ENCODE results near the gene ABCA3. TPM values are rescaled to one million over a fixed set of nuclear protein-coding genes. Genes with fewer than 3 reads are reported as not detected.
A peak's percentile ranks its signal among the peaks of the same experiment; 100 is the strongest.

Gene ABCA3
- total and polyA plus RNA-seq, 12 donors, result 3.3 to 30.8 (median 21.6) TPM

DNA sequence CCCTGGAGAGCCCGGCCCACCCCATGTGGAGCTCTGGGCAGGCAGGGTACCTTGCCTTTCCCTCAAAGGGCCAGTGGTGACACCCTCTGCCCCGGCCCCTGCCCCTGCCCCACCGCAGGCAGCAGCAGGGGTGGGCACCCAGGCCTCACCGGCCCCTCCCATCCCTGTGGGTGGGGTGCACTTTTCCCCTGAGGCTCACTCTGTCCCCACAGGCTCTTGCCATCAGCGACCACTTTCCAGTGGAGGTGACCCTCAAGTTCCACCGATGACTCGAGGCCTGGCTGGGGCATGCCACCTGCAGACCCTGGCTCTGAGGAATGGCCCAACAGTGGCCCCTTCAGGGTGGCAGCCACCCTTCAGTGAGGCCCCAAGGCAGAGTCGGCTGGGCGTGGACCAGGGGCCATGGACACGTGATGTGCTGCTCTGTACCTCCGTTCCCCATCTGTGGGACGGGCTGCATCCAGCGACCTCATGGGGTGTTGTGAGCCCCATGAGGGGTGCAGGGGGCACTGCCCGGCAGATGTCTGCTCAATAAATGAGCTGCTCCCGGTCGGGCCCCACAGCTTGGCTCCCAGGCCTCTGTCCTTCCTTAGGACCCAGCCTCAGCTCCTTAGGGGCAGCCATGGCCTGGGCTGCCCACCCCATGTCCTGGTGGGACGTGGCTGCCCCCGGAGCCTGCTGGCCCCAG, 102.2 kb downstream of the ABCA3 start:
- no peak for TF ChIP-seq CTCF (IDR thresholded peaks at IDR 0.05)
- no peak for TF ChIP-seq POLR2A (IDR thresholded peaks at IDR 0.05)
- 63 to 80% (median 66%) methylated on average over 1 to 18 of the region's 18 CpGs for WGBS, 4 donors
- DNase-seq, result no peak
- Histone ChIP-seq H3K4me1 (replicated peaks in 1 of 2) (peaks cover 12 to 21% of the 10 kb centered on the region in 2 donors), H3K36me3 (replicated peaks in 1 of 2) (peaks cover 0 to 39% of the 10 kb centered on the region in 2 donors), H3K9me3 (replicated peaks in 1 of 3) (no peaks in the 10 kb centered on the region), H3K27me3 (peaks cover 9% of the 10 kb centered on the region), H3K4me3 (no peak overlapping the region), H3K27ac (no peak overlapping the region)
- intact Hi-C loops (cut with DNase I), result no loop called here

DNA sequence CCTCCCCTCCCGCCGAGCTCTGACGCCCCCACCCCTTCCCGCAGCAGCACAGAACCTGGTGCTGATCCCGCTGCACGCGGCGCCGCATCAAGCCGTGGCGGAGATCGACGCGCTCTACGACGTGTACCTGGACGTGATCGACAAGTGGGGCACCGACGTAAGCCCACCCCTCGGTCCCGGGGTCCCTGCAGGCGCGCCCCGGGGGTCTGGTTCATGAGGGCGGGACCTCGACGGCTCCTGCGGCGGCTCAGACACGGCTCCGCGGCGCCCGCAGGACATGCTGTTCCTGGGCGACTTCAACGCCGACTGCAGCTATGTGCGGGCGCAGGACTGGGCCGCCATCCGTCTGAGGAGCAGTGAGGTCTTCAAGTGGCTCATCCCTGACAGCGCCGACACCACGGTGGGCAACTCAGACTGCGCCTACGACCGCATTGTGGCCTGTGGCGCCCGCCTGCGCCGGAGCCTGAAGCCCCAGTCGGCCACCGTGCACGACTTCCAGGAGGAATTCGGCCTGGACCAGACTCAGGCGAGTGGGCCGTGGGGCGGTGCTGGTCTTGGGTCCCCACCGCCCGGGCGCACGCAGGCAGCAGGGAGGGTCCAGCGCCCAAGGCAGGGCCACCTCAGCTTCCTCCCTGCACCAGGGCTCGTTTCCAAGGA, 102.9 kb downstream of the ABCA3 start:
- 10 to 80% (median 22%) methylated on average over 3 to 65 of the region's 65 CpGs for WGBS, 4 donors
- Histone ChIP-seq H3K27ac (no peak overlapping the region), H3K9me3 (replicated peaks in 1 of 3) (no peaks in the 10 kb centered on the region), H3K36me3 (replicated peaks in 1 of 2) (peaks cover 0 to 39% of the 10 kb centered on the region in 2 donors), H3K27me3 (peaks cover 9% of the 10 kb centered on the region), H3K4me3 (no peak overlapping the region), H3K4me1 (replicated peaks in 1 of 2) (peaks cover 12 to 21% of the 10 kb centered on the region in 2 donors)
- TF ChIP-seq CTCF (IDR thresholded peaks at IDR 0.05) (no peak), POLR2A (IDR thresholded peaks at IDR 0.05) (no peak)
- intact Hi-C loops (cut with DNase I), result no loop called here
- DNase-seq, result no peak

DNA sequence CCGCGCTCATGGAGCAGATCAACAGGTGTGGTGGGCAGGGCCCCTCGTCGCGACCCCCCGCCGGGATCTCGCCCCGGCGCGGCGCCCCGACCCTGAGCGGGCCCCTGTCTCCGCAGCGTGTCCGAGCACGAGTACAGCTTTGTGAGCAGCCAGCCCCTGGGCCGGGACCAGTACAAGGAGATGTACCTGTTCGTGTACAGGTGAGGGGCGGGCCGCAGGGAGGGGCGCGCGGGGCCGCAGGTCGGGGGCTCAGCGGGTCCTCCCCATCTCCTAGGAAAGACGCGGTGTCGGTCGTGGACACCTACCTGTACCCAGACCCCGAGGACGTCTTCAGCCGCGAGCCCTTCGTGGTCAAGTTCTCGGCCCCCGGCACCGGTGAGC, 103.4 kb downstream of the ABCA3 start:
- DNase-seq, result no peak
- Histone ChIP-seq H3K27me3 (peaks cover 9% of the 10 kb centered on the region), H3K27ac (no peak overlapping the region), H3K4me3 (peak overlapping the region in 1 of 4 donors; percentile 7), H3K36me3 (replicated peaks in 1 of 2) (peaks cover 0 to 39% of the 10 kb centered on the region in 2 donors), H3K4me1 (replicated peaks in 1 of 2) (peaks cover 12 to 21% of the 10 kb centered on the region in 2 donors), H3K9me3 (replicated peaks in 1 of 3) (no peaks in the 10 kb centered on the region)
- intact Hi-C loops (cut with DNase I), result no loop called here
- 6 to 10% (median 8%) methylated on average over 16 to 40 of the region's 40 CpGs; no CpG with 5 or more reads in 1 of the 4 donors for WGBS, 4 donors
- TF ChIP-seq POLR2A (IDR thresholded peaks at IDR 0.05) (no peak), CTCF (IDR thresholded peaks at IDR 0.05) (no peak)

DNA sequence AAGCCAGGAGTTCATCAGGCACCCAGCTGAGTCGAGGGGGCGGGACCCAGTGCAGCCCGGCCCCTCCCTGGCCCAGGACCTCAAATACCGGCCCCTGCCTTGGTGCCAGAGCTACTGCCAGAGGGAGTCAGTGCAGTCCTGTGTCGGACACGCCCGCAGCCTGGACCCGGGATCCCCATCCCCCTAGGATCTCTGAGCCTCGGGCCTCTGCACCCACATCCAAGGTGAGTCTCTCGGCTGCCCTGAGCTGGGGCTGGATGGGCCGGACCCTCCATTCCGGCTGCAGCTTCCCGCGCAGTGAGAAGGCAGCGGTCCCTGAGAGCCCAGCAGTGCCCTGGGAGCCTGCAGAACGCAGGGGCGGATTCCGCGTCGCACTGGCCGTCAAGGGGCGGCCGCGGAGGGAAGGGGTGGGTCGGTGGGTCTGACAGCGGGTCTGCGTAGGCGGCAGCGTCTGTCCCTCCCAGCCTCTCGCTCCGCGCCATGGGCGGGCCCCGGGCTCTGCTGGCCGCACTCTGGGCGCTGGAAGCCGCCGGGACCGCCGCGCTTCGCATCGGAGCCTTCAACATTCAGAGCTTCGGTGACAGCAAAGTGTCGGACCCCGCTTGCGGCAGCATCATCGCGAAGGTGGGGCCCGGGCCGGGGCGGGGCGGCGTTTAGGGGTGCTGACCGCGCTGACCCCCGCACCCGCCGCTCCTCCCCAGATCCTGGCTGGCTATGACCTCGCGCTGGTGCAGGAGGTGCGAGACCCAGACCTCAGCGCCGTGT, 104.0 kb downstream of the ABCA3 start, which contains the start of gene DNASE1L2:
DNASE1L2 (plus strand) TSS at position 108 of the 765 bp plus-strand sequence; CDS start at position 481, 373 bp downstream.
- peaks cover 0 to 43% of the 10 kb centered on the region in 2 donors for H3K36me3 ChIP-seq (replicated peaks in 1 of 2)
- peaks cover 12 to 21% of the 10 kb centered on the region in 2 donors for H3K4me1 ChIP-seq (replicated peaks in 1 of 2)
- H3K9me3 ChIP-seq (replicated peaks in 1 of 3), result no peaks in the 10 kb centered on the region
- WGBS, 4 donors, result 5 to 7% (median 6%) methylated on average over 8 to 63 of the region's 64 CpGs; no CpG with 5 or more reads in 1 of the 4 donors
- TF ChIP-seq POLR2A (IDR thresholded peaks at IDR 0.05) (no peak), CTCF (IDR thresholded peaks at IDR 0.05) (no peak)
- no peak for DNase-seq
- intact Hi-C loops (cut with DNase I), result no loop called here
- peak within 1 kb of the TSS in 1 of 4 donors; percentile 7 for H3K4me3 ChIP-seq
- H3K27ac ChIP-seq, result no peak within 1 kb of the TSS
- peaks cover 9% of the 10 kb centered on the region for H3K27me3 ChIP-seq

Measured in adrenal gland (tissue), 12 donors.